Upper lobe of left lung (tissue), 6 donors: ENCODE data around the gene ELFN2. TPM values are rescaled to one million over a fixed set of nuclear protein-coding genes. Genes with fewer than 3 reads are reported as not detected.
A peak's percentile ranks its signal among the peaks of the same experiment; 100 is the strongest.

Experiments used
- ATAC-seq, 2 donors: fragments of 200-7000 bp; cut with Tn5 transposase; one replicate each; pipeline ENCODE4 v1.9.1; 2022; ENCODE audit warnings: mild to moderate bottlenecking in 2 of 2, moderate library complexity in 2 of 2; ENCODE audit not compliant: low FRiP score in 2 of 2
- DNase-seq, 2 donors: peaks; one replicate each; pipeline ENCODE4 v3.0.0-alpha.2; 2019 to 2020
- H3K27ac ChIP-seq, 4 donors: fragments of 200-600 bp; sonication (generic); one replicate each; pipeline ENCODE4 v1.5.1; 2016 to 2019
- H3K27me3 ChIP-seq, 4 donors: fragments of 200-600 bp; sonication (generic); one replicate each; pipeline ENCODE4 v1.5.1; 2017 to 2019
- H3K36me3 ChIP-seq, 4 donors: fragments of 200-600 bp; sonication (generic); one replicate each; pipeline ENCODE4 v1.5.1; 2016 to 2019
- H3K4me1 ChIP-seq, 4 donors: fragments of 200-600 bp; sonication (generic); one replicate each; pipeline ENCODE4 v1.5.1; 2018 to 2019
- H3K4me3 ChIP-seq, 4 donors: fragments of 200-600 bp; sonication (generic); one replicate each; pipeline ENCODE4 v1.5.1; 2017 to 2019; ENCODE audit warnings: mild to moderate bottlenecking in 2 of 4, moderate library complexity in 1 of 4
- H3K9me3 ChIP-seq, 4 donors: fragments of 200-600 bp; sonication (generic); one replicate each; pipeline ENCODE4 v1.5.1; 2018 to 2019
- EP300 ChIP-seq, 4 donors: sonication (generic); formaldehyde crosslinking; IDR thresholded peaks; one replicate each; pipeline ENCODE4 v1.5.1; 2017; ENCODE audit warnings: antibody characterized with exemption in 4 of 4, control low read depth in 2 of 4
- POLR2A ChIP-seq, 4 donors: fragments of 450-650 bp; IDR thresholded peaks; one replicate each; pipeline ENCODE4 v1.5.1; 2016 to 2017; ENCODE audit warnings: antibody characterized with exemption in 4 of 4, mild to moderate bottlenecking in 2 of 4
- POLR2AphosphoS5 ChIP-seq, 2 donors: sonication (generic); formaldehyde crosslinking; IDR thresholded peaks; one replicate each; pipeline ENCODE4 v1.5.1; 2017; ENCODE audit warnings: antibody characterized with exemption in 2 of 2
- WGBS, 2 donors: methylation state at CpG; one replicate each; pipeline ENCODE4 v1.1.5; 2017 to 2018; 5-methylcytosine and 5-hydroxymethylcytosine counted together
- total RNA-seq, 6 donors: library from RNA; depleted of rRNA in 4 of 6; stranded (reverse); fragments of >200 nt in 4 of 6; gene quantifications; one replicate each; pipeline versions ENCODE4 v1.1.0 to v1.2.1, GENCODE V29; 2016 to 2021
- TF ChIP-seq, protein P1 (sequence below), 6 experiments: fragments of 450-650 bp in 4 of 6; fragments of 200-600 bp in 2 of 6; sonication (generic) in 2 of 6; IDR thresholded peaks; one replicate each; pipeline ENCODE4 v1.5.1; 2016 to 2019; ENCODE audit warnings: antibody characterized with exemption in 6 of 6
- donor health status: DM: no; HTN: no; CAD: no; lungs with moderate emphysema.
- donor health status: DM: no; HTN: yes; CAD: no; lungs with severe emphysema.

The ELFN2 gene
- total RNA-seq, 6 donors from 2014 or later, result 0.37 to 9.1 (median 4.5) TPM

DNA sequence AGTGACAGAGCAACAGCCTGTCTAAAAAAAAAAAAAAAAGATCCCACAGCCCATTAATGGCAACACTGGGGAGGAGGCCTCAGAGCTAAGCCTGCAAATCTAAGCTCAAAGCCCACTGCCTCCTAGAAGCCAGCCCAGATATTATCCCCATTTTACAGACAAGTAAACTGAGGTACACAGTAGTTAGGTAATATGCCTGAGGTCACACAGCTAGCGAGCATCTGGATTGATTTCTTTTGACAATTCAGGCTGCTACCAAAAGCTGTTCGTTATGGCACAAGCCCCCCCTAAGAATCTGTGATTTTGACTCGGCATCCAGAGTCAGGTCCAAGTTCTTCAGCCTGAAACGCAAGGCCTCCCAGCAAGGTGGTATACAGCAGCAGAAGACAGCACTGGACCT is 13.7 kb downstream of the ELFN2 start:
- TF ChIP-seq POLR2AphosphoS5 (IDR thresholded peaks at IDR 0.05), result no peak
- TF ChIP-seq, protein P1, sequence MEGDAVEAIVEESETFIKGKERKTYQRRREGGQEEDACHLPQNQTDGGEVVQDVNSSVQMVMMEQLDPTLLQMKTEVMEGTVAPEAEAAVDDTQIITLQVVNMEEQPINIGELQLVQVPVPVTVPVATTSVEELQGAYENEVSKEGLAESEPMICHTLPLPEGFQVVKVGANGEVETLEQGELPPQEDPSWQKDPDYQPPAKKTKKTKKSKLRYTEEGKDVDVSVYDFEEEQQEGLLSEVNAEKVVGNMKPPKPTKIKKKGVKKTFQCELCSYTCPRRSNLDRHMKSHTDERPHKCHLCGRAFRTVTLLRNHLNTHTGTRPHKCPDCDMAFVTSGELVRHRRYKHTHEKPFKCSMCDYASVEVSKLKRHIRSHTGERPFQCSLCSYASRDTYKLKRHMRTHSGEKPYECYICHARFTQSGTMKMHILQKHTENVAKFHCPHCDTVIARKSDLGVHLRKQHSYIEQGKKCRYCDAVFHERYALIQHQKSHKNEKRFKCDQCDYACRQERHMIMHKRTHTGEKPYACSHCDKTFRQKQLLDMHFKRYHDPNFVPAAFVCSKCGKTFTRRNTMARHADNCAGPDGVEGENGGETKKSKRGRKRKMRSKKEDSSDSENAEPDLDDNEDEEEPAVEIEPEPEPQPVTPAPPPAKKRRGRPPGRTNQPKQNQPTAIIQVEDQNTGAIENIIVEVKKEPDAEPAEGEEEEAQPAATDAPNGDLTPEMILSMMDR (IDR thresholded peaks at IDR 0.05), result no peak
- WGBS, 2 donors, result 90 to 97% methylated on average over 3 to 4 of the region's 4 CpGs
- H3K27me3 ChIP-seq, result no peaks in the 10 kb centered on the region

DNA sequence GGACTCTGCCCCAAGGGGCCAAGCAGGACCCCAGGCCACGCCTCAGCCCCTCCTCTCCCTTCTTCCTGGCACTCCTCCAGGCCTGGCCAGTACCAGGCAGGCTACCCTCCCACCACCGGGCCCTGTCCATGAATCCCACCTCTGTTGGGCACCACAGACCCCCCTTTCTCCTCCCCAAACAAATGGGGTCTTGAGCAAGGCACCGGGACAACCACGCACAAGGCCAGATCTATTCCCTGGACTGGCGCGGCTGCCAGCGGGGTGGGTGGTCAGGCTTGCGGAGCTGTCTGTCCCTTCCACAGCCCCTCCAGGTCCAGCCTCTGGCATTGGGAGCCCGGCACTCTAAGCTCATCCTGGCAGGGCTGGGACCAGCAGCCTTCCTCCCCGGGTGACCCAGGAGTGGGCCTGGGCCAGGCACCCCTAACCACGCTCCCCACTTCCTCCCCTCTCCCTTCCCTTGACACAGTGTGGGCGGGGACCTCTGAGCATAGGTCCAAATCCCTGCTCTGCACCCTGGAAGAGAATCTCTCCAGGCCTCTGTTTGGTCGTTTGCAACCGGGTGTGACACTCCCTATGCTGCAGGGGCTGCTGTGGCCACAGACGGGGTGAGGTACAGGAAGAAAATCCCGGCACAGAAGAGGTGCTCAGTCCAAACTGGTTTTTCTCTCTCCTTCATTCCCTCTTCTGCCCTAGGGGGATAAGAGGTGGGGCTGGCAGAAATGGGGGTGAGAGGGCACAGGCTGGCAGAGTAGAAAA is 14.6 kb downstream of the ELFN2 start:
- no peaks in the 10 kb centered on the region for H3K36me3 ChIP-seq
- H3K27me3 ChIP-seq, result no peaks in the 10 kb centered on the region
- TF ChIP-seq EP300 (IDR thresholded peaks at IDR 0.05), result no peak
- TF ChIP-seq, protein P1 (IDR thresholded peaks at IDR 0.05), result no peak
- H3K4me1 ChIP-seq, result peaks cover 0 to 39% (median 24%) of the 10 kb centered on the region in 4 donors
- ATAC-seq (no peak), DNase-seq (peak in 1 of 2 donors; percentile 36)
- H3K4me3 ChIP-seq, result no peak overlapping the region
- no peaks in the 10 kb centered on the region for H3K9me3 ChIP-seq
- H3K27ac ChIP-seq, result peak overlapping the region in 1 of 4 donors; percentile 3
- 59 to 70% methylated on average over 16 of the region's 16 CpGs for WGBS, 2 donors

More for the DNA sequence above, 13.7 kb downstream of the ELFN2 start:
- Histone ChIP-seq H3K9me3 (no peaks in the 10 kb centered on the region), H3K27ac (no peak overlapping the region), H3K4me1 (peaks cover 0 to 39% (median 24%) of the 10 kb centered on the region in 4 donors), H3K36me3 (no peaks in the 10 kb centered on the region), H3K4me3 (no peak overlapping the region)
- no peak for DNase-seq
- no peak for ATAC-seq

DNA sequence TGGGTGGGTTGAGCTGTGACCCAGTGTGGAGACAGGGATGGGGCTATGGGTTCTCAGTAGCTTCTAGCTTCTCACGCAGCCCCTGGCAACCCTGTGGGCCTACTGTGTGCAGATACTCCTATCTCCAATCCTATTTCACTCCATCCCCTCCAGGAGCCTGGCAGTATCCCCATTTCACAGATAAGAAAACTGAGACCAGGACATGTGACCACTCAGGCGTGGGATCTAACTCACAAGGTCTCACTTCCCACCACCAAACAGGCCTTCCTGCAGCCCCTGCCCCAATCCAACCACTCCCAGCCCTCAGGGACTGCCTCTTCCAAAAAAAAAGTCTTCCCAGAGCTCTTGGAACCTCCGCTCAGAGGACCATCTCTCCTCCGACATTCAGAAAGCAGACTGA is 15.6 kb downstream of the ELFN2 start:
- no peaks in the 10 kb centered on the region for H3K27me3 ChIP-seq
- TF ChIP-seq POLR2A (IDR thresholded peaks at IDR 0.05) (no peak), POLR2AphosphoS5 (IDR thresholded peaks at IDR 0.05) (no peak), EP300 (IDR thresholded peaks at IDR 0.05) (no peak)
- TF ChIP-seq, protein P1 (IDR thresholded peaks at IDR 0.05), result no peak
- H3K9me3 ChIP-seq, result no peaks in the 10 kb centered on the region
- H3K36me3 ChIP-seq, result no peaks in the 10 kb centered on the region
- ATAC-seq (no peak), DNase-seq (no peak)
- H3K4me3 ChIP-seq, result no peak overlapping the region
- H3K27ac ChIP-seq, result no peak overlapping the region
- whole genome bisulfite sequencing, 2 donors, result 87 to 92% methylated on average over 4 of the region's 4 CpGs
- peaks cover 0 to 42% (median 24%) of the 10 kb centered on the region in 4 donors for H3K4me1 ChIP-seq

DNA sequence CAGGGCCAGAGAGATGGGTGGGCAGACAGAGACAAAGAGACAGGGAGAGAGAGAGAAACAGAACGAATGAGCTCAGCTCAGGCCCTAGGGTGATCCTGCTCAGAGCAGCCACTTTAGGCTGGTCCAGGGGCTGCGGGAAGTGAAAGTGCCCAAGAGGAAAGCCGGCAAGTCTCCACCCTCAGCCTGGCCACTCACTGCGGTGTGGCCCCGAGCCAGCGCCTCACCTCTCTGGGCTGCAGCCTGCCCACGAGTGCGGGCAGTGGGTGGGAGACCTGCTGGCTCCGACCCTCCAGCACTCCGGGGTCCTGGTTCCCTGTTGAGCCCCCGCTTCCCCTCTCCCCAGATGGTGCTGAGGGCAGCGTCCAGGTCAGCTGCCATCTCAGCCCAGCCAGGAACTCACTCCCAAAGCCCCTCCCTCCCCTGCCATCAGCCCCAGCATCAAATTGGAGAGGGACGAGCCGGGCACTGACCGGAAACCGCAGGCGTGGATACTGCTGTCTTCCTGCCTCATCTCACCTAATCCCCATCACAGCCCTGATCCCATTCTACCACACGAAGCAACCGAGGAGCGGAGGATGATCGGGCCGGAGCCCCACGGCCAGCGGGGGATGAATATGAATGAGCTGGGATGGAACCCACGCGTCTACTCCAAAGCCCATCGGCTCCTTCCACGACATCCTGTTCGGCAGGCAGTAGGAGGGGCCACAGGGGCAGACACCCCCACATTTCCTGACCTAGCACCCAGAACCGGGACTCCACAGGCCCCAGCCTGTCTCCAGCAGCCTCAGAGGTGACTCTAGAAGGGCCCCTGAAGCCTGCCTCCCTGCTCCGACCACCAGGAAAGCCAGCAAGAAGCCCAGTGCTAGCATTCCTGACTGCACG is 16.9 kb downstream of the ELFN2 start:
- peak overlapping the region in 3 of 4 donors; percentile 9 to 80 (median 45) for H3K27ac ChIP-seq
- WGBS, 2 donors, result 41 to 49% methylated on average over 19 to 31 of the region's 32 CpGs
- ATAC-seq, result peak; percentile 55 to 62
- H3K4me3 ChIP-seq, result peak overlapping the region in 2 of 4 donors; percentile 18 to 22
- H3K9me3 ChIP-seq, result no peaks in the 10 kb centered on the region
- H3K4me1 ChIP-seq, result peaks cover 0 to 43% (median 27%) of the 10 kb centered on the region in 4 donors
- TF ChIP-seq POLR2AphosphoS5 (IDR thresholded peaks at IDR 0.05) (no peak), EP300 (IDR thresholded peaks at IDR 0.05) (no peak), POLR2A (IDR thresholded peaks at IDR 0.05) (no peak)
- TF ChIP-seq, protein P1 (IDR thresholded peaks at IDR 0.05), result no peak
- no peaks in the 10 kb centered on the region for H3K27me3 ChIP-seq
- no peaks in the 10 kb centered on the region for H3K36me3 ChIP-seq
- DNase-seq, result peak; percentile 72 to 88
